SW480 (cell line): ENCODE results near the gene FAM131A.

Experiments used
- DNase-seq: peaks from one replicate; pipeline ENCODE4 v3.0.0-alpha.2; 2016; ENCODE audit warnings: low spot score

FAM131A gene

DNA sequence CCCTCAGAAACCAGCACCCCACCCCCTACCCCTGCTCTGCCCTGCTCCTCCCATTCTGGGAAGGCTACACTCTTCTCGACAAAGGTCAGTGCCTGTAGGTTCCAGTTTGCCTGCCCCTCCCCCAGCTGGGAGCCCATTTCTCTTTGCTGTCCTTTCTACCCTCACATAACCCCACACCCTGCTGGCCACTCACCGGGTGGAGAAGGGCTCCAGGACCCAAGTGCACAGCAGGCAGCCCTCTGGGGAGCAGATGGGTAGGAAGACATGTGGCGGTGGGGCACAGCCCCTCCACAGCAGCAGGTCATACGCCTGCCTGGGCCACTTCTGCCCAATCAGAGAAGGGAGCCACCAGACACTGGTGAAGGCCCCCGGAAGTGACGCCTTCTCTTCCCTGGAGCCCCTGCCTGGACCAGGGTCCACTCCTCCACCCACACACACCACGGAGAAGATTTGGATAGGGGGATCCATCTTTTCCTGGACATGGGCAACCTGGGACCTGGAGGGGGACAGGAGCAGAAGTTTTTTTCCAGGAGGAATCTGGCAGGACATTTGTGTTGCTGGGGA is 40.6 kb downstream of the FAM131A start, which contains the start of gene THPO:
TSS of gene THPO (minus strand) at position 326 of the 564 bp plus-strand sequence. CDS start 1,948 bp downstream, outside the sequence.
- DNase-seq: no peak

DNA sequence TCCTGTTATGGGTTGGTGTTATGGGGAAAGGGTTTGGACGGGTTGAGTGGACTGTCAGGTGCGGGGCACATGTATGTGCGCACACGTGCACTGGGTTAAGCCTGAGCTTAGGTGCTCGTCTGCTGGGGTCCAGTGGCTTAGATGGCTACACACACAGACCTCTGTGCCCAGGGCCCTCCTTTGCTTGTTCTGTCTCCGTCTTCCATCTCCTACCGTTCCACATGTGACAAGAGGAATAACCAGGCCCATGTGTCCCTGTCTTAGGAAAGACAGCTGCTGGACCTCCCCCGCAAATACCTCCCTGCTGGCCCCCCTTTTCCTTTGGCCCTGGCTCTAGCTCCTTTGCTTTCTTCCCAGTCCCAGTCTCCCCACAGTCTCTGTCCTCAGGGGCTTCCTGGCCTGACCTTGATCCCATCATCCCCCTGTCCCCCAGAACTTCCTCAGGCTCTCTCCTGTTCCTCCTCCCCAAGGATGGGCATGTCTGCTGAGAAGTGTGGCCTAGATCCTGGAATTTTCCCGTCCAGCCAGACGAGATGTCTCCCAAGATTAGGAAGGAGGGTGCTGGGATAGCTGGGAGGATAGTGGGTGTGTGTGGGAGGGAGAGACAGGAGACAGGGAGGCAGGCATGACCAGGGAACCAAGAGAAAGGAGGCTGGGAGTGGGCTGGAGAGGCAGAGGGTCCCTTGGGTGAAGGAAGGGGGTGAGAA is 41.4 kb downstream of the FAM131A start:
- no peak for DNase-seq

DNA sequence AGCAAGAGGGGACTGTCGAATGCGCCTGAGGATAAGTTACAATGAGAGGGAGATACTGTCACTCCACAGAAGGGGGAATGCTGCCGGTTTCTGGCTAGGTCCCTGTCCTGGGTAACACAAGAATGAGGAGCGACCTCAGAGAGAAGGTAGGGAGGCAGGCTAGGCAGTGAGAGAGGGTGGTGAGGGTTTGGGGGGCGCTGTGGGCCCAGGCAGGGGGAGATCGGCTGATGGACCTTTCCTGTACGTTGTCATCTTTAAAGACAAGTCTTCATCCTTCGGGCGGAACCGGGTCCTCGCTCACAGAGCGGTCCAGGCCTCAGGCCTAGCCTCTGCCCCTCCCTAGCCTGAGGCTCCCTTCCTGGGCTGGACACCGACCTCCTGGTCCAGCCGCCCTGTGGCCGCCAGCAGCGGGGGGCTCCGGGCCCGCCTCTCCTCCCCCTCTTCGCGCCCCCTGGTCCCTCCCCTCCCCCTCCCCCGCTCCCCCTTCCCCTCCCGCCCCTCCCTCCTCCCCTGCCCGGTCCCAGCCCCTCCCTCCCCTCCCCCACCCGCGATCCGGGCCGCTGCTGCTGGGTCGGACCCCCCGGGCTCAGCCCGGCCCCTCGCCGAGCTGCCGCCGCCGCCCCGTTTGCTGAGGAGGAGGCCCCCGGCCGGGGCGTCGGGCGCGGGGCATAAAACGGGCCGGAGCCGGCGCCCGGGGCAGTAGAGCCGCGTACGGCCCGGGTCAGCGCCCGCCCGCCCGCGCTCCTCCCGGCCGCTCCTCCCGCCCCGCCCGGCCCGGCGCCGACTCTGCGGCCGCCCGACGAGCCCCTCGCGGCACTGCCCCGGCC is 42.2 kb downstream of the FAM131A start, which contains the start of gene CHRD:
TSS of gene CHRD (plus strand) at position 697 of the 827 bp plus-strand sequence. CDS start 265 bp downstream, outside the sequence.
- DNase-seq: no peak

DNA sequence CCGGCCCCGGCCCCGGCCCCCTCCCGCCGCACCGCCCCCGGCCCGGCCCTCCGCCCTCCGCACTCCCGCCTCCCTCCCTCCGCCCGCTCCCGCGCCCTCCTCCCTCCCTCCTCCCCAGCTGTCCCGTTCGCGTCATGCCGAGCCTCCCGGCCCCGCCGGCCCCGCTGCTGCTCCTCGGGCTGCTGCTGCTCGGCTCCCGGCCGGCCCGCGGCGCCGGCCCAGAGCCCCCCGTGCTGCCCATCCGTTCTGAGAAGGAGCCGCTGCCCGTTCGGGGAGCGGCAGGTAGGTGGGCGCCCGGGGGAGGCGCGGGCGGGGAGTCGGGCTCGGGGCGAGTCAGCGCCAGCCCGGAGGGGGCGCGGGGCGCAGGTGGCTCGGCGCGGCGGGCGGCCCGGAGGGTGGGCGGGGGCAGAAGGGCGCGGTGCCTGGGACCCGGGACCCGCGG is 42.8 kb downstream of the FAM131A start:
- DNase-seq: no peak

DNA sequence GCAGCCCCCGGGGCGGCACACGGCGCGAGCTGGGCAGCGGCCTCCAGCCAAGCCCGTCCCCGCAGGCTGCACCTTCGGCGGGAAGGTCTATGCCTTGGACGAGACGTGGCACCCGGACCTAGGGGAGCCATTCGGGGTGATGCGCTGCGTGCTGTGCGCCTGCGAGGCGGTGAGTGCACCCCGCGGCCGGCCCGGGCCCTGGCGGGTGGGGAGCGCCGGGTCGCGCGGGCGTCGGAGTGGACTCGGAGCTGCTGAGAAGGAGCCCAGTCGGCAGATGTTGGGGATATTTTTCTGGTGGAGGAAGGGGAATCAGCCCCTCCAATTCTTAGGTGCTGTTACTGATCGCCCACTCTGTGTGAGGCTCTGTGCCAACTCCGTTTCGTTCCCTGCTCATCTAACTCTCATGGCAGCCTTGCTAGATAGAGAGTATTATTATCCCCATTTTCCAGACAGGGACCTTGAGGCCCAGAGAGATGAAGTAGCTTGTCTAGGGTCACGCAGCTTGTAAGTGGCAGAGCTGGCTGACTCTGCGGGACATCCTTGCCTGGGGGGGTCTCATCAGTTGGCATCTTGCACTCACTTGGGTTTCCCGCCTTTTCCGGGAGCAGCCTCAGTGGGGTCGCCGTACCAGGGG is 43.3 kb downstream of the FAM131A start:
- no peak for DNase-seq

DNA sequence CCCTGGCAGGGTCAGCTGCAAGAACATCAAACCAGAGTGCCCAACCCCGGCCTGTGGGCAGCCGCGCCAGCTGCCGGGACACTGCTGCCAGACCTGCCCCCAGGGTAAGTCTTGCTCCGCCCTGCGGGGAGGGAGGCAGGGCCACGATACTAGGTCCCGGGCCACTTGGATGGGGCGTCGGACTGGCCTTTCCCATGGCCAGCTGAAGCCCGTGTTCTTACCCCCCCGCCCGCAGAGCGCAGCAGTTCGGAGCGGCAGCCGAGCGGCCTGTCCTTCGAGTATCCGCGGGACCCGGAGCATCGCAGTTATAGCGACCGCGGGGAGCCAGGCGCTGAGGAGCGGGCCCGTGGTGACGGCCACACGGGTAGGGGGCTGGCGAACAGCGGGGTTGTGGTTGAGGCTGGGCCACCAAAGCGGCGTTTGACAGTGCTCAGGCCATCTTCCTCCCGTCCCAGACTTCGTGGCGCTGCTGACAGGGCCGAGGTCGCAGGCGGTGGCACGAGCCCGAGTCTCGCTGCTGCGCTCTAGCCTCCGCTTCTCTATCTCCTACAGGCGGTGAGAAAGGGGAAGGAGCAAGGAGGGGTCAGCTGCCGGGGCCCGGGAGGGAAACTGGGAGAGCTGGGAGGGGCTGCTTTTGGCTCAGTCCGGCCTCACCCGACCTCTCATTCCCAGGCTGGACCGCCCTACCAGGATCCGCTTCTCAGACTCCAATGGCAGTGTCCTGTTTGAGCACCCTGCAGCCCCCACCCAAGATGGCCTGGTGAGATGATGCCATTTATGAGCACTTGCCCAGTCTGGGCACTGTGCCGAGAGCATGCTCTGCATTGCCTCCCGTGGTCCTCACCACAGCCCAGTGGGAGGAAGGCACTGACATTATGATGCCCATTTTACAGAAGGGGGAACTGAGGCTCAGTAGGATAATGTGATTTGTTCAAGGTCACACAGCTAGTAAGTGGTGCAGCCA is 44.1 kb downstream of the FAM131A start:
- DNase-seq: no peak

DNA sequence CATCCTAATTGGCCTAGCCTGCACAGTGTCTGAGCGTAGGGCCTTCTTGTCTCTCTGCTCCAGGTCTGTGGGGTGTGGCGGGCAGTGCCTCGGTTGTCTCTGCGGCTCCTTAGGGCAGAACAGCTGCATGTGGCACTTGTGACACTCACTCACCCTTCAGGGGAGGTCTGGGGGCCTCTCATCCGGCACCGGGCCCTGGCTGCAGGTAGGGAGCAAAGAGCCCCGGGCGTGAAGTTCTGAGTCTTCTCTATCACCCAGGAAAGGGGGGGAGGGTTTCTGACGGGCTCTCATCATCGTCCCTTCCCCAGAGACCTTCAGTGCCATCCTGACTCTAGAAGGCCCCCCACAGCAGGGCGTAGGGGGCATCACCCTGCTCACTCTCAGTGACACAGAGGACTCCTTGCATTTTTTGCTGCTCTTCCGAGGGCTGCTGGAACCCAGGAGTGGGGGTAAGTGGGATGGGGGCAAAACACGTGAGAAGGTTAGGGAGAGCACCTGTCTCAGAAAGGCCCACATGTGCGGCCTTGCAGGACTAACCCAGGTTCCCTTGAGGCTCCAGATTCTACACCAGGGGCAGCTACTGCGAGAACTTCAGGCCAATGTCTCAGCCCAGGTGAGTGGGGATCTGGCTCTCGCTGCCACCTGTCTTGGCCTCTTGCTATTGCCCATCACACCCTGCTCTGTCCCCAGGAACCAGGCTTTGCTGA is 45.1 kb downstream of the FAM131A start:
- no peak for DNase-seq

DNA sequence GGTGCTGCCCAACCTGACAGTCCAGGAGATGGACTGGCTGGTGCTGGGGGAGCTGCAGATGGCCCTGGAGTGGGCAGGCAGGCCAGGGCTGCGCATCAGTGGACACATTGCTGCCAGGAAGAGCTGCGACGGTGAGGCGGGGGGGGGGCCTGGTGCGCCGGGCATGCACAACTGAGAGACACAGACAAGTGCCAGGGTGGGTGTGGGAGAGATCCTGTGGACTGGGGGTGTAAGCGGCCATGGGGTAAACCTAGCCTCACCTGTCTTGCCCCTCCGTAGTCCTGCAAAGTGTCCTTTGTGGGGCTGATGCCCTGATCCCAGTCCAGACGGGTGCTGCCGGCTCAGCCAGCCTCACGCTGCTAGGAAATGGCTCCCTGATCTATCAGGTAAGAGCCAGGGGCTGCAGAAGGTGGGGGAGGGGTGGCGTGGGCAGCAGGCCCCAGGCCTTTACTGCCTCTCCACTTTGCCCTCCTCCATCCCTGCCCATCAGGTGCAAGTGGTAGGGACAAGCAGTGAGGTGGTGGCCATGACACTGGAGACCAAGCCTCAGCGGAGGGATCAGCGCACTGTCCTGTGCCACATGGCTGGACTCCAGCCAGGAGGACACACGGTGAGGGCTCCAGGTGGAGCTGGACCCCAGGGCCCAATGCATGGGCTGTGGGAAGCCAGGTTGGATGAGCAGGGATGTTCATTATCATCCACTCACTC is 45.8 kb downstream of the FAM131A start:
- DNase-seq: no peak

DNA sequence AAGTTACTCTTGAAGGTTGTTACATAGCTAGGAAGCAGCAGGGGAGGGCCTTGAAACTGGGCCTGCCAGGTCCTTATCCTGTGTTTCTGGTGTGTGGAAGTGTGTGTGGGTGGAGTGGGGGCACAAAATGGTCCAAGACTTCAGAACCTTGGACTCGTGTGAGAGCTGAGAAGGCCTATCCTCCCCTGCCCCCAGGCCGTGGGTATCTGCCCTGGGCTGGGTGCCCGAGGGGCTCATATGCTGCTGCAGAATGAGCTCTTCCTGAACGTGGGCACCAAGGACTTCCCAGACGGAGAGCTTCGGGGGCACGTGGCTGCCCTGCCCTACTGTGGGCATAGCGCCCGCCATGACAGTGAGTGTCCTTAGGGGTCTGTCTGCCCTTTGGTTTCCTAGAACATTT is 46.9 kb downstream of the FAM131A start:
- DNase-seq: no peak

DNA sequence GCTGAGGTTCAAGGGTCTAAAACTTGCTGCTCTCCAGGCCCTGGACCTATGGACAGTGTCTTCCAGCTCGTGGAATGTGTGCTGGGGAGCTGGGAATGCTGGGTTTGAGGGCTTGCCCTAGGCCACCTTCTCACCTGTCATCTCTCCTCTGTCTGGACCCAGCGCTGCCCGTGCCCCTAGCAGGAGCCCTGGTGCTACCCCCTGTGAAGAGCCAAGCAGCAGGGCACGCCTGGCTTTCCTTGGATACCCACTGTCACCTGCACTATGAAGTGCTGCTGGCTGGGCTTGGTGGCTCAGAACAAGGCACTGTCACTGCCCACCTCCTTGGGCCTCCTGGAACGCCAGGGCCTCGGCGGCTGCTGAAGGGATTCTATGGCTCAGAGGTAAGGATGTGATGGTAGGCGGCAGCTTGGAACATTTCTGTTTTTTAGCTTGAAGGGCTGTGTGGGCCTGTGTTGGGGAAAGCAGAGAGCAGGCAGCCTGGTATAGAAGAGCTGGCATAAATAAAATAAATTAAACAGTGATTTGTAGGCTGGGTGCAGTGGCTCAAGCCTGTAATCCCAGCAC is 47.5 kb downstream of the FAM131A start:
- DNase-seq: no peak

DNA sequence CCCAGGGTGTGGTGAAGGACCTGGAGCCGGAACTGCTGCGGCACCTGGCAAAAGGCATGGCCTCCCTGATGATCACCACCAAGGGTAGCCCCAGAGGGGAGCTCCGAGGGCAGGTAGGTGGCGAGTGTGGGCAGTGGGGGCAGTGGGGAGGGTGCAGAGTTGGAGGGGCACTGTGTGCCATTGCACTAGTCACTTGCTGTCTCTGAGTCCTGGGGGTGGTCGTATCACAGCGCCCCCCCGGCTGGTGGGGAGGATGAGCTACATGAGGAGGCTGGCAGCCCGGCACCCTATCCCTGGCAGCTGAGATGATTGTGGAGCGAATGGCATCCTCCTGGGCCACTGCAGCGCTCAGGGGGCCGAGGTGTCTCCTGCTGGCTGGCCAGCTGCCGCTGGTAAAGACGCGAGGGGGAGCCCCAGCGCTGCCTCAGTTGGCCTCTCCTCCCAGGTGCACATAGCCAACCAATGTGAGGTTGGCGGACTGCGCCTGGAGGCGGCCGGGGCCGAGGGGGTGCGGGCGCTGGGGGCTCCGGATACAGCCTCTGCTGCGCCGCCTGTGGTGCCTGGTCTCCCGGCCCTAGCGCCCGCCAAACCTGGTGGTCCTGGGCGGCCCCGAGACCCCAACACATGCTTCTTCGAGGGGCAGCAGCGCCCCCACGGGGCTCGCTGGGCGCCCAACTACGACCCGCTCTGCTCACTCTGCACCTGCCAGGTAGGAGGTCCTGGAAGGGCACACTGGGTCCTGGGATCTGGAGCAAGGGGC is 48.8 kb downstream of the FAM131A start:
- DNase-seq: no peak

DNA sequence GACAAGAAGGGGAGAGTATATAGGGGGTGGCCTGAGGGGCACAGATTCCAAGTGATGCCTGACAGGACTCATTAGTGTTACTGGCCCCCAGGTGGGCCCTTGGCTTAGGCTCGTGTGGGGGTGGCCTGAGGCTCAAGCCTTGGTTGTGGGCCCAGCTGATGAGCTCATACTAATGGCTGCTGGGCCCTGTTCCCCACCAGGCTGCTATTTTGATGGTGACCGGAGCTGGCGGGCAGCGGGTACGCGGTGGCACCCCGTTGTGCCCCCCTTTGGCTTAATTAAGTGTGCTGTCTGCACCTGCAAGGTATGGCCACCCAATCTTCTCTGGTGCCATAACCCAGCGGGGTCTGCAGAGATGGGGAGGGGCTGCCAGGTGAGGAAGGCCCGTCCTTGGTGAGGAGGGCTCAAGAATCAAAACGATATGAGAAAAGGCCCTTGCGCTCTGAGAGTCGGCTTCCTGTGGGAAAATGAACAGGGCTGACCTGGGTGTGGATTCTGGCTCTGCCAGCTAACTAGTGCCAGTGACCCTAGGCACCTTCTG is 49.8 kb downstream of the FAM131A start:
- DNase-seq: no peak

DNA sequence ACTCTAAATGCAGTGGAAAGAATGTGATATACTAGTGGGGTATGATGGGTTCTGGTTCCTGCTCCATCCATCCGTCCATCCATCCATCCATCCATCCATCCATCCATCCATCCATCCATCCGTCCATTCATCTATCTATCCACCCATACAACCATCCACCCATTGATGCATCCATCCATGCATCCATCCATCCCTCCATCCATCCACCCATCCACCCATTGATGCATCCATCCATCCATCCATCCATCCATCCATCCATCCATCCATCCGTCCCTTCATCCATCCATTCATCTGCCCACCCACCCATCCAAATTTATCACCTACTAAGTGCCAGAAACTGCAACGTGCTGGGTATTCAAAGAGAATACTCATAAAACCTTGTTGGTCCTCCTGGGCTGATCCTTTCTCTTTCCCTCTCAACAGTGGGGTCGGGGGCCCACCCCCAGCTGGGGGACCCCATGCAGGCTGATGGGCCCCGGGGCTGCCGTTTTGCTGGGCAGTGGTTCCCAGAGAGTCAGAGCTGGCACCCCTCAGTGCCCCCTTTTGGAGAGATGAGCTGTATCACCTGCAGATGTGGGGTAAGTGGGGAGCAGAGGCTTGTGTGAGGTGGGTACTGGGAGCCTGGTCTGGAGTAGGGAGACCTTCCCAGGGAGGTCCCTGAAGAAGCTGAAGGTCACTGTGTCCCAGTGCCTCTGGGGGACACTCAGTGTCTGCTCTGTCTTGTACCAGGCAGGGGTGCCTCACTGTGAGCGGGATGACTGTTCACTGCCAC is 51.0 kb downstream of the FAM131A start:
- no peak for DNase-seq

DNA sequence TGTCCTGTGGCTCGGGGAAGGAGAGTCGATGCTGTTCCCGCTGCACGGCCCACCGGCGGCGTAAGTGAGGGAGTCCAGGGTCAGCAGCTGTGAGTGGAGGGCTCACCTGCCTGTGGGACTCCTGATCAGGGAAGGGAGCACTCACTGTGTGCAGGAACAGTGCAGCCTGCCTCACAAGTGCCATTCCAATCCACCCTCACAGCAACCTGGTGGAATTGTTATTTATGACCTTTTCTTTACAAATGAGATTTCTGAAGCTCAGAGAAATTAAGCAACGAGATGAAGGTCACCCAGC is 51.5 kb downstream of the FAM131A start:
- no peak for DNase-seq

DNA sequence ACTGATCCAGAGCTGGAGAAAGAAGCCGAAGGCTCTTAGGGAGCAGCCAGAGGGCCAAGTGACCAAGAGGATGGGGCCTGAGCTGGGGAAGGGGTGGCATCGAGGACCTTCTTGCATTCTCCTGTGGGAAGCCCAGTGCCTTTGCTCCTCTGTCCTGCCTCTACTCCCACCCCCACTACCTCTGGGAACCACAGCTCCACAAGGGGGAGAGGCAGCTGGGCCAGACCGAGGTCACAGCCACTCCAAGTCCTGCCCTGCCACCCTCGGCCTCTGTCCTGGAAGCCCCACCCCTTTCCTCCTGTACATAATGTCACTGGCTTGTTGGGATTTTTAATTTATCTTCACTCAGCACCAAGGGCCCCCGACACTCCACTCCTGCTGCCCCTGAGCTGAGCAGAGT is 52.0 kb downstream of the FAM131A start:
- DNase-seq: no peak

DNA sequence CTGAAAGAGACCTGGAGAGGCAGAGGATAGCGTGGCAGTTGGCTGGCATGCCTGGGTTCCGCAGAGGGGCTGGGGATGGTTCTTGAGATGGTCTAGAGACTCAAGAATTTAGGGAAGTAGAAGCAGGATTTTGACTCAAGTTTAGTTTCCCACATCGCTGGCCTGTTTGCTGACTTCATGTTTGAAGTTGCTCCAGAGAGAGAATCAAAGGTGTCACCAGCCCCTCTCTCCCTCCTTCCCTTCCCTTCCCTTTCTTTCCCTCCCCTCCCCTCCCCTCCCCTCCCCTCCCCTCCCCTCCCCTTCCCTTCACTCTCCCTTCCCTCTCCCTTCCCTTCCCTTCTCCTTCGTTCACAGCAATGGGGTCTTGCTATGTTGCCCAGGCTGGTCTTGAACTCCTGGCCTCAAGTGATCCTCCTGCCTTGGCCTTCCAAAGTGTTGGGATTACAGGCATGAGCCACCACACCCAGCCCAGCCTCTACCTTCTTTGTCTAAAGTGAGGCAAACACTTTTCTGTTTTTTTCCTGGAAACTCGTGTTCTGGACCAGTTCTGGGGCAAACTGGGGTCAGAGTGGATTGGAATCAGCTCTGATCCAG is 52.6 kb downstream of the FAM131A start:
- DNase-seq: no peak

DNA sequence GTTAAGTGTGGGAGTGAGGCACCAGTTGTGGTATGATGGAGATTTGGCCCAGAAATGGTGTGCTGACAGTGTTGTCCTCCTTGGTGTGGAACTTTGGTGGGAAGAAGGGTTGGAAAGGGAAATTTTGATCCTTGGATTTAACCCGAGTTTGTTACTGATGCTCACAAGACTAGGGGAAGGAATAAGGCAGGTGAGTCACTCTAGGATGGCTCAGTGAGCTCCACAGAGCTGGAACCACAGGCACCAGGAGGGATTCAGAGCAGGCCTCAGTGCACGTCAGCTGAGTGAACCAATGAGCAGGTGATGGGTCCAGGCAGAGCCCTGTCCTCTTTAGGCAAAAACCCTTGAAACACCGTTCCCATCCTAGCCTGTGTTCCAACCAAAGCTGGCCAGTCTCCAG is 53.9 kb downstream of the FAM131A start:
- no peak for DNase-seq

DNA sequence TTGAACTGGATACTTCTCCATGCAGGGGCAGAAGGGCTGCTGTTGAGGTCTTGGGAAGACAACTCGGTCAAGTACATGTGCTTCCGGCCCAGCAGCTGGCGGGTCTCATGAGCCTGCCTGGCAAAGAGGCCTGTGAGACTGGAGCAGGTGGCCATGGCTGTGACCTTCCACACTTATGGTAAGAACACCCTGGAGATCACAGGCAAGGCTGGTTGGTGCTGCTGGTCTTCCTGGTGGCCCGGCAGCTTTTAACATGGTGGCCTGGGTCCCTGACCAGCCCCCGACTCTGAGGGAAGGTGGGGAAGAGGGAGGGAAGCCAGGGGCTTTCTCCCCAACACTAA is 57.9 kb downstream of the FAM131A start:
- DNase-seq: no peak
